HCT116 (cell line): Measurements from ENCODE around the gene MIAT. TPM values are rescaled to one million over a fixed set of nuclear protein-coding genes. Genes with fewer than 3 reads are reported as not detected.

Experiments
- ATAC-seq: fragments of 200-7000 bp; cut with Tn5 transposase; 2 replicates; pipeline ENCODE4 v1.9.1; 2020; ENCODE audit warnings: mild to moderate bottlenecking, moderate library complexity
- BruUV-seq: library from RNA; stranded (reverse); fragments of 400-500 nt; replicated peaks from 2 replicates; lab custom pipeline; 2021; lab: Mats Ljungman, UMichigan
- CTCF ChIA-PET: fragments of 300-600 bp; sonication (Branson Sonifier 250); formaldehyde crosslinking; loops from one replicate; lab custom pipeline; 2021; ENCODE audit warnings: antibody characterized with exemption; lab: Charles Lee
- POLR2A ChIA-PET: fragments of 300-600, 350-600 bp; sonication (Branson Sonifier 250); formaldehyde crosslinking; loops from one replicate; lab custom pipeline; 2021; ENCODE audit warnings: antibody characterized with exemption; lab: Charles Lee
- RAD21 ChIA-PET, 2 experiments: fragments of 300-600 bp; sonication (Branson Sonifier 250); formaldehyde crosslinking; loops; one replicate each; lab custom pipeline; 2023; ENCODE audit warnings: low total read pairs in 2 of 2; ENCODE audit not compliant: uncharacterized antibody in 2 of 2, unreplicated experiment in 2 of 2, low non-redundant PET in 1 of 2; lab: Charles Lee
- DNase-seq: peaks from one replicate; pipeline ENCODE4 v3.0.0-alpha.2; 2010; ENCODE audit warnings: low read depth, low spot score
- H2AFZ ChIP-seq: fragments of 200-600 bp; shearing (Covaris generic), sonication (generic); 2 replicates; pipeline ENCODE4 v1.6.1; 2017; ENCODE audit warnings: low read depth, mixed run types, mixed read lengths, antibody characterized with exemption, low read length; ENCODE audit not compliant: poor library complexity, severe bottlenecking
- H3K27ac ChIP-seq: 2 replicates; pipeline ENCODE4 v1.5.1; 2012; ENCODE audit warnings: low read depth, low read length
- H3K27me3 ChIP-seq: fragments of 200-600 bp; sonication (generic); 2 replicates; pipeline ENCODE4 v1.6.1; 2016; ENCODE audit warnings: mixed run types, low read length, mixed read lengths; ENCODE audit not compliant: insufficient read depth
- H3K36me3 ChIP-seq, 2 experiments: fragments of 200-500 bp in 1 of 2; fragments of 200-600 bp in 1 of 2; sonication (Bioruptor generic) in 1 of 2; sonication (generic) in 1 of 2; 2 replicates each; pipeline versions ENCODE4 v1.5.1 to v1.6.1; 2014 to 2016; ENCODE audit warnings: low read length in 2 of 2, inconsistent platforms in 1 of 2, mixed read lengths in 1 of 2, mixed run types in 1 of 2; ENCODE audit not compliant: insufficient read depth in 2 of 2, control insufficient read depth in 1 of 2
- H3K4me1 ChIP-seq, 2 experiments: fragments of 200-600 bp in 1 of 2; sonication (generic) in 1 of 2; 2 replicates each; pipeline versions ENCODE4 v1.5.1 to v1.6.1; 2012 to 2017; ENCODE audit warnings: low read length in 2 of 2, inconsistent platforms in 1 of 2, mild to moderate bottlenecking in 1 of 2, mixed read lengths in 1 of 2, mixed run types in 1 of 2, moderate library complexity in 1 of 2; ENCODE audit not compliant: insufficient read depth in 2 of 2, control insufficient read depth in 1 of 2
- H3K4me2 ChIP-seq: fragments of 200-600 bp; sonication (generic); 2 replicates; pipeline ENCODE4 v1.6.1; 2017; ENCODE audit warnings: mixed run types, low read length, mixed read lengths
- H3K4me3 ChIP-seq, 2 experiments: fragments of 200-600 bp in 1 of 2; sonication (generic) in 1 of 2; replicated peaks in 1 of 2; 2 replicates each; pipeline ENCODE4 v1.5.1; 2011 to 2016; ENCODE audit warnings: low read length in 2 of 2, control low read depth in 1 of 2, low read depth in 1 of 2, mild to moderate bottlenecking in 1 of 2, mixed read lengths in 1 of 2, mixed run types in 1 of 2
- H3K79me2 ChIP-seq: fragments of 200-600 bp; sonication (generic); 2 replicates; pipeline ENCODE4 v1.6.1; 2017; ENCODE audit warnings: mild to moderate bottlenecking, mixed run types, low read length, moderate library complexity, mixed read lengths; ENCODE audit not compliant: insufficient read depth
- H3K9ac ChIP-seq: fragments of 200-600 bp; sonication (generic); 2 replicates; pipeline ENCODE4 v1.6.1; 2016; ENCODE audit warnings: low read length, mixed read lengths
- H3K9me2 ChIP-seq: fragments of 200-600 bp; sonication (generic), shearing (Covaris generic); 2 replicates; pipeline ENCODE4 v1.6.1; 2017; ENCODE audit warnings: mixed run types, mild to moderate bottlenecking, moderate library complexity; ENCODE audit not compliant: insufficient read depth
- H3K9me3 ChIP-seq, 2 experiments: fragments of 200-500 bp in 1 of 2; fragments of 200-600 bp in 1 of 2; sonication (Bioruptor generic) in 1 of 2; sonication (generic) in 1 of 2; 2 replicates each; pipeline ENCODE4 v1.6.1; 2014 to 2017; ENCODE audit warnings: low read length in 2 of 2, mixed read lengths in 2 of 2, inconsistent platforms in 1 of 2, low read depth in 1 of 2, mild to moderate bottlenecking in 1 of 2, mixed run types in 1 of 2, moderate library complexity in 1 of 2; ENCODE audit not compliant: control insufficient read depth in 1 of 2, insufficient read depth in 1 of 2
- H4K20me1 ChIP-seq: fragments of 200-600 bp; sonication (generic), shearing (Covaris generic); 2 replicates; pipeline ENCODE4 v1.6.1; 2017; ENCODE audit warnings: mixed run types, mild to moderate bottlenecking, moderate library complexity; ENCODE audit not compliant: insufficient read depth
- CEBPB ChIP-seq: IDR thresholded peaks from 2 replicates; pipeline ENCODE4 v1.6.1; 2012; ENCODE audit warnings: low read depth
- EGR1 ChIP-seq: IDR thresholded peaks from 2 replicates; pipeline ENCODE4 v1.6.1; 2012; ENCODE audit warnings: low read depth
- JUND ChIP-seq: IDR thresholded peaks from 2 replicates; pipeline ENCODE4 v1.6.1; 2012
- POLR2A ChIP-seq: IDR thresholded peaks from 2 replicates; pipeline ENCODE4 v1.7.0; 2011; ENCODE audit warnings: borderline replicate concordance; ENCODE audit not compliant: insufficient read depth, insufficient read length; ENCODE audit errors: extremely low read depth
- REST ChIP-seq: IDR thresholded peaks from 2 replicates; pipeline ENCODE4 v1.6.1; 2012; ENCODE audit warnings: low read depth
- SIN3A ChIP-seq: IDR thresholded peaks from 2 replicates; pipeline ENCODE4 v1.6.1; 2012; ENCODE audit warnings: low read depth
- SP1 ChIP-seq: IDR thresholded peaks from 2 replicates; pipeline ENCODE4 v1.6.1; 2012; ENCODE audit warnings: low read depth
- SRF ChIP-seq: IDR thresholded peaks from 2 replicates; pipeline ENCODE4 v1.6.1; 2012; ENCODE audit warnings: low read depth
- TCF7L2 ChIP-seq: IDR thresholded peaks from 2 replicates; pipeline ENCODE4 v1.7.0; 2011; ENCODE audit warnings: borderline replicate concordance, inconsistent platforms; ENCODE audit not compliant: insufficient read depth, insufficient read length; ENCODE audit errors: extremely low read depth
- YY1 ChIP-seq: IDR thresholded peaks from 2 replicates; pipeline ENCODE4 v1.6.1; 2011; ENCODE audit warnings: low read length, low read depth, moderate library complexity, mild to moderate bottlenecking; ENCODE audit not compliant: insufficient replicate concordance; ENCODE audit errors: extremely low read depth
- ZFX ChIP-seq: fragments of 450-650 bp; IDR thresholded peaks from 2 replicates; pipeline ENCODE4 v1.6.1; 2017
- ZNF274 ChIP-seq: fragments of 200-500 bp; sonication (Bioruptor generic); IDR thresholded peaks from 2 replicates; pipeline ENCODE4 v1.6.1; 2014; ENCODE audit warnings: mild to moderate bottlenecking, low read depth, low read length, inconsistent platforms
- intact Hi-C: fragments of 100-400 bp; cut with micrococcal nuclease; formaldehyde crosslinking; loops from 2 replicates; pipeline ENCODE4 v1.10.0; 2022
- total RNA-seq: library from RNA; stranded (reverse); gene quantifications from one replicate; pipeline ENCODE4 v1.2.1, GENCODE V29; 2021; ENCODE audit not compliant: unreplicated experiment
- TF ChIP-seq, protein P1 (sequence below): IDR thresholded peaks from 2 replicates; pipeline ENCODE4 v1.6.1; 2012
- TF ChIP-seq, protein P2 (sequence below), 3 experiments: fragments of 200-600 bp in 1 of 3; sonication (generic) in 1 of 3; IDR thresholded peaks in 2 of 3; conservative IDR thresholded peaks in 1 of 3; 2 replicates each; pipeline ENCODE4 v1.5.1; 2012 to 2017; ENCODE audit warnings: low read depth in 2 of 3, low read length in 2 of 3, antibody characterized with exemption in 1 of 3, borderline replicate concordance in 1 of 3, control low read depth in 1 of 3, mild to moderate bottlenecking in 1 of 3, mixed read lengths in 1 of 3, mixed run types in 1 of 3, moderate library complexity in 1 of 3; ENCODE audit not compliant: insufficient read depth in 1 of 3

Gene MIAT
- total RNA-seq, 1 experiment from 2014 or later, result 0.54 TPM

DNA sequence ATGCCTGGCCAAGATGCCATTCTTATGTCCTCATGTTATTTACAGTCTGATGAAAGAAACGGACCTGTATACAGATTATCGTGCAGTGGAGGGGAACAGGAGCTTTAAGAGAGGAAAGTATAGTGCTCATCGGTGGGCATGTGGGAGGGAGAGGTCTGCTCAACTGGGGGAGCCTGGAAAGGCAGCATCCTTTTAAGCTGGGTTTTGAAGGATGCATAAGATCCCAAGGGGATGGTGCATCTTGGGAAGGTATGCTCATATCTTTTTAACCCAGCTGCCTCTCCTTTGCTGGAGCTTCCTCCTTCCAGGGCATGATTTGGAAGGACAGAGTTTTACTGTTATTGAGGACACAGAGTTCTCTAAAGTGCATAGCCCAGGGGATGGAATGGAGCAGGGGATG, 34.8 kb downstream of the MIAT start (continued):
- TF ChIP-seq TCF7L2 (no peak), YY1 (no peak), JUND (no peak), SRF (no peak), CEBPB (no peak), POLR2A (no peak), EGR1 (no peak), SP1 (no peak)
- TF ChIP-seq, protein P1, sequence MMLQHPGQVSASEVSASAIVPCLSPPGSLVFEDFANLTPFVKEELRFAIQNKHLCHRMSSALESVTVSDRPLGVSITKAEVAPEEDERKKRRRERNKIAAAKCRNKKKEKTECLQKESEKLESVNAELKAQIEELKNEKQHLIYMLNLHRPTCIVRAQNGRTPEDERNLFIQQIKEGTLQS, result no peak
- TF ChIP-seq, all 23 proteins: peak for 0

- no peaks in the 10 kb centered on the region for H3K4me1 ChIP-seq
- no peak for TF ChIP-seq SIN3A
- no peak for TF ChIP-seq ZFX
- TF ChIP-seq SP1, result no peak
- TF ChIP-seq, protein P2, sequence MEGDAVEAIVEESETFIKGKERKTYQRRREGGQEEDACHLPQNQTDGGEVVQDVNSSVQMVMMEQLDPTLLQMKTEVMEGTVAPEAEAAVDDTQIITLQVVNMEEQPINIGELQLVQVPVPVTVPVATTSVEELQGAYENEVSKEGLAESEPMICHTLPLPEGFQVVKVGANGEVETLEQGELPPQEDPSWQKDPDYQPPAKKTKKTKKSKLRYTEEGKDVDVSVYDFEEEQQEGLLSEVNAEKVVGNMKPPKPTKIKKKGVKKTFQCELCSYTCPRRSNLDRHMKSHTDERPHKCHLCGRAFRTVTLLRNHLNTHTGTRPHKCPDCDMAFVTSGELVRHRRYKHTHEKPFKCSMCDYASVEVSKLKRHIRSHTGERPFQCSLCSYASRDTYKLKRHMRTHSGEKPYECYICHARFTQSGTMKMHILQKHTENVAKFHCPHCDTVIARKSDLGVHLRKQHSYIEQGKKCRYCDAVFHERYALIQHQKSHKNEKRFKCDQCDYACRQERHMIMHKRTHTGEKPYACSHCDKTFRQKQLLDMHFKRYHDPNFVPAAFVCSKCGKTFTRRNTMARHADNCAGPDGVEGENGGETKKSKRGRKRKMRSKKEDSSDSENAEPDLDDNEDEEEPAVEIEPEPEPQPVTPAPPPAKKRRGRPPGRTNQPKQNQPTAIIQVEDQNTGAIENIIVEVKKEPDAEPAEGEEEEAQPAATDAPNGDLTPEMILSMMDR (IDR thresholded peaks at IDR 0.05 in 2 of 3, conservative IDR thresholded peaks at IDR 0.05 in 1 of 3; ENCODE audit: borderline replicate concordance in 1 of 3, insufficient read depth in 1 of 3, low read depth in 2 of 3, low read length in 2 of 3), result no peak
- no peak for TF ChIP-seq TCF7L2
- TF ChIP-seq ZNF274, result no peak
- no peak for TF ChIP-seq EGR1
- TF ChIP-seq REST, result no peak
- no peak for TF ChIP-seq JUND
- no peak for TF ChIP-seq SRF
- CTCF ChIA-PET, result no interaction called here
These were observed 39.8 kb downstream of the MIAT start for GRCh38 chr22:26697151-26697550.

More at GRCh38 chr22:26697151-26697550, 39.8 kb downstream of the MIAT start:
- DNase-seq, result no peak
- Histone ChIP-seq H3K79me2 (no peaks in the 10 kb centered on the region), H3K4me2 (no peak overlapping the region), H3K36me3 (peaks cover 0 to 4% of the 10 kb centered on the region in 2 experiments; a peak in 1 of 4 replicates), H4K20me1 (no peaks in the 10 kb centered on the region), H2AFZ (no peak overlapping the region), H3K4me3 (no peak overlapping the region), H3K27me3 (no peaks in the 10 kb centered on the region), H3K9me3 (0 out of 4 replicates have a peak, but pooled peaks cover 0 to 7% of the 10 kb centered on the region in 2 experiments), H3K9me2 (no peaks in the 10 kb centered on the region), H3K27ac (no peak overlapping the region), H3K9ac (no peak overlapping the region)
- BruUV-seq, result no TSS peak
- ChIA-PET RAD21 (no interaction called here), POLR2A (no interaction called here)
- ATAC-seq, result no peak
- intact Hi-C loops, result no loop called here
